HG02884 (cell line): ENCODE measurements around the gene ZBTB16.
"Not testable (repeated sequence)": the region's sequence is repeated elsewhere in the genome, so short reads cannot be mapped to it uniquely, and the experiment has no call there.

ENCODE experiments used
- ATAC-seq: cut with Tn5 transposase; IDR thresholded peaks from one replicate; pipeline ENCODE4 v1.9.1; 2021; ENCODE audit warnings: mild to moderate bottlenecking, moderate library complexity; ENCODE audit not compliant: unreplicated experiment

The ZBTB16 gene

GRCh38 chr11:114040706-114041211 lies 18.8 kb upstream of the ZBTB16 start:
- no peak for ATAC-seq

- no peak for ATAC-seq
These were observed 17.3 kb upstream of the ZBTB16 start for GRCh38 chr11:114042234-114042633.

DNA sequence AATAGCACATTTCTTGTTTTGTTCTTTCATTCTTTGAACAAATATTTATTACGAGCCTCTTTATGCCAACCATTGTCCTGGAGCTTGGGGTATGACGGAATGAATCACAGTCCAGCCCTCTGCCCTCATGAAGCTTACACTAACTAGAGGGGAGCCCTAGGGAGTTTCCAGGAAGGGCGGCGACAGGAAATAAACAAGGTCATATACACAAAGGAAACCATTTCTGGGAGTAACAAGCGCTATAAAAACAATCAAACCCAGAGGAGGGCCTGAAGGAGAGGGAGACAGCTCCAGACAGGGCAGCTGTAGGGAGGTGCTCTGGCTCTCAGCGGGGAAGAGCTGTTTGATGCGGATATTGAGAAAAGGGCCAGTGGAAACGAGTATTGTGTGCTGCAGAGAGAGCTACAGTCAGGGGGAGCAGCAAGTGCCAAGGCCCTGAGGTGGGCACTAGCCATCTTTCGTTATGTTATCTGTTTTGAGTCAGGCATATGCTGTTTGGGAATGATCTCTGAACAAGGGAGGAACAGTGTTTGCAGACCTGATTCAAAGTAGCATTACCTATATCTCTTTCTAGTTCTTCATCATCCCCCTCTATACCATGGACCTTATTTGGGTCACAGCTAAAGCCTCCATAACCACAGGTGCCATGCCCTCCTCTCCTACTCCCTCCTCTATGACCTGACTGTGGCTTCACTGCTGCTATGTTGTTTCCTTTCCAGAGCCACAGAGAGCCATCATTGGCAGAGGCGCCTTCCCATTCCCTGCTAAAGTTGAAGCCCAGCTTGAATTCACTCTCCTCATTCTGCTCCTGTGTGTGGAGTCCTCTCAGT lies 15.3 kb upstream of the ZBTB16 start:
- ATAC-seq: no peak

DNA sequence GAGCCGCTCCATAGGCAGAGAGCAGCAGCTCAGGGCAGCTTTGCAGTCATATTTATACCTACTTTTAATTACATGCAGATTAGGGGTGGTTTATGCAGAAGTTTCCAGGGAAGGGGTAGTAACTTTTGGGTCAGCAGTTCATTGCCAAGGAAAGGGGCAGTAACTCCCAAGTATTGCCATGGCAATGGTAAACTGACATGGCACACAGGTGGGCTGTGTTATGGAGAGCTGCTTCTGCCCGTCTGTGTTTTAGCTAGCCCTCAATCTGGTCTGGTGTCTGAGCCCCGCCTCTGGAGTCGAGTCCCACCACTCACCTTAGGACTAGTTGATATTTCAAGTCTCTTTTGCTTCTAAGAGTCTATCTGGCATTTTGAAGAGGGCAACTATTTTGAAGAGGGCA lies 12.2 kb upstream of the ZBTB16 start:
- no peak for ATAC-seq

- ATAC-seq: no peak
These were observed 10.5 kb upstream of the ZBTB16 start for GRCh38 chr11:114049050-114049449.

DNA sequence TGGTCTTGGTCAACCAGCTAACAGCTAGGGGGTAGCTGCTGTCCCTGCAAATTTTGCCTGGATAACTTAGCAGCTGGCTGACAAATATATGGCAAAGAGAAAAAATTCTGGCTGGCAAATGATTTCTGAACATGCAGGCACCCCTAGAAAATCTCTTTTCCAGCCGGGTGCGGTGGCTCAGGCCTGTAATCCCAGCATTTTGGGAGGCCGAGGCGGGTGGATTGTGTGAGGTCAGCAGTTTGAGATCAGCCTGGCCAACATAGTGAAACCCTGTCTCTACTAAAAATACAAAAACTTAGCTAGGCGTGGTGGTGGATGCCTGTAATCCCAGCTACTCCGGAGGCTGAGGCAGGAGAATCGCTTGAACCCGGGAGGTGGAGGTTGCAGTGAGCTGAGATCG lies 9.7 kb upstream of the ZBTB16 start:
- ATAC-seq: not testable (repeated sequence)

DNA sequence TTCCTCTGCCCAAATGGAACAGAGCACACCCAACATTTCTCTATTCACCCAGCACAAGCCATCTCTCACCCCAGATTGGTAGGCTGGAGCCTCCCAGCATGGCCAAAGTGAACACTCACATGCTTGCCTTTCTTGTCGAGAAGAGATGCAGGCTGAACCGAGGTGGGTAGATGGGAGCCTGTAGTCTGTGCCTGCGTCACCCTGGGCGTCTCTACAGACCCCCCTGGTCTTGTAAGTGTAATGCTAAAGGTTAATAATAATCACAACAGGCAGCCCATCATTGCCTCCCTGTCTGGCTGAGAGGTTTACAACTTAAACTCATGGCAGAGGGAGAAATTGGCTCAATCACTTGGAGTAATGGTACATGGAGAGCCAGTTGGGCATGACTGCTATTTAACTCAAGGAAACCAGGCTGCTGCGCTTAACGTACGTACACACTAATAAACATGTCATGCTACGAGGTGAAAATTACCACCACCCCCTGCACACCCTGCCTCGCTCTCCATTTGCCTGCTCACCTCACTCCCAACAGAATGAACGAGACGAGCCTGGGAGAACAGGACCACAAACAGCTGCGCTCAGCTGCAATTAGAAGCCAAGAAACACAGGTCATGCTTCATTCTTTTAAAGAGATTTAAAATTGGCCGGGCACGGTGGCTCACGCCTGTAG lies 9.1 kb upstream of the ZBTB16 start:
- no peak for ATAC-seq

DNA sequence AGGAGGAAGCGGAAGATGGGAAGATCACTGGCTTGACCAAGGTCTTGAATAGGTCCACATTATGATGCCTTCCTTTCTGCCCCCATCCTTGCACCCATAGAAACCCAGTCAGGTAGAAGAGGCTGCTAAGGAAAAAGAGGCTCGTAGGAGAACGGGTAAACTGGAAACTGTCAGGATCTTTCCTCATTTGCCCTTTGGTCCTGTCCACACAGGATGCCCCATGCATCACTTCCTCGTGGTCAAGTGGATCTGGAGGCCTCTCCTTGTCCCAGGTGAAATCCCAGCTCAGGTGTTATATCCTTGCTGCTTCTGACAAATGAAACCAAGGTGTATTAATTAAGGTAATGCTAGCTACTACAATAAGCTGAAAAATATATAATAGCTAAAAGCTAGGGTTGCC lies 8.0 kb upstream of the ZBTB16 start:
- no peak for ATAC-seq

GRCh38 chr11:114052160-114052559 lies 7.4 kb upstream of the ZBTB16 start:
- no peak for ATAC-seq

DNA sequence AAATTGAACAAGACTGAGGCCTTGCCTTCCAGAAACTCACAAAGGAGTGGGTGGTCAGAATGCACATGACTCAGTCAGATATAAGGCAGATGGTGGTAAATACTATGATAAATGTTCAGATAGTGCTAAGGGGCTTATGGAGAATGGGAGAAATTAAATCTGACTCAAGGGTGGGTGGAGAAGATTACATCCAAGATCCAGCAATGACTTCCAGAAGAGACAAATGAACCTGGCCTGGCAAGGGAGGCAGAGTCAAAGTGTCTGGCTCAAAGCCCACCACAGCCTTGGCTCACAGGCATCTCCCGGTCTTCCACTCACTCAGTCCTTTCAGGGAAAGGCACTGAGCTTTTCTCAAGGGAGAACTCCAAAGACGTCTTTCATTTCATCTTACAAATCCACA lies 6.1 kb upstream of the ZBTB16 start:
- ATAC-seq: no peak

- ATAC-seq: no peak
These were observed 4.7 kb upstream of the ZBTB16 start for GRCh38 chr11:114054806-114055205.

DNA sequence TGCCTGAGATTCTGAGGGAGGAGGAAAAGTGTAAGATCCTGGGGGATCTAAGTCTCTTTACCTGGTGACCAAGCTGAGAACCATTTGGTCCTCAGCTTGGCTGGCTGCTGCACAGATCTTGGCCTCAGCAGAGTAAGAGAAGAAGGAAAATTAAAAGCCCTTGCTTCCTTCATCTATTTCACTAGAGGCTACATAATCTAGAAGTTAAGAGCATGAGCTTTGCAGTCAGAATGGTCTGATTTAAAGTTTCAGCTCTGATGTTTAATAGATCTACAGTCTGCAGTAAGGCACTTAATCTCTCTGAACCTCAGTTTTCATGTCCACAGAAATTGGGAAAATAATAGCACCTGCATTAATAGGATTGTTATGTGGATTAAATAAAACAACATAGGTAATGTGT lies 3.1 kb upstream of the ZBTB16 start:
- ATAC-seq: no peak

DNA sequence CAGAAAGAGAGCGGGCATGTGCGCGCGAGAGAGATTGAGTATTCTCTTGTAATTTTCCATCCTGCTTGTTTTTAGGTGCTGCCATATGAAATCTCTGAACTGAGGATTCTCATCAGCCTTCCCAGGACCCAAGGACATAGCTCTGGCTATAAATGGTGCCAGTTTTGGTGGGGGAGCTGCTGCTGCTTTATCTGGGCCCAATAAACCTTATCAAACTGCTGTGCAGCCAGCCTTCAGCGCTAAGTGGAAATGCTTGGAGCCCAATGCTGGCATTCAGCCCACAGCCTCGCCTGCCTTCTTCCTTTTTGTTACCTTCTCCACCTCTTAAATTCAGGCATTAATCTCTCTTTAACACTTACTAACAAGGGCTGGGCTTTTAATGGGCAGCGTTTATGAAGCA lies 2.4 kb upstream of the ZBTB16 start:
- ATAC-seq: no peak

DNA sequence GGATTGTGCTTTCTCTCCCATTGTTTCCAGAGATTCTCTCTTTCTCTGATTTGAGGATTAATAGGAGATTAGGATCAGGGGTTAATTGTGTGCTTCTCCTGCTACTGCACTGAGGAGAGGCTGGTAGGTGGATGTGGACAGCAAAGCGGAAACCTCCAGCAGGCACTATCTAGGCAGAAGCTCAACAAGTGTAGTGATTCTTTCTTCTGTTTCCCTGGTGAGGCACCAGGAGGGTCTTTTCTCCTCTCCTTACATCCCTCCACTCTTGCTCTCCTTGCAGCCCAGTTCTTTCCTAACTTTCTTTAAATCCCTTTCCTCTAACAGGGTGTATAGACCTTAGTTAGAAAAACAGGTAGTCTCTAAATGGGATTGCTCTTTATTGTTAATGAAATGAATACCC lies 1.9 kb upstream of the ZBTB16 start:
- ATAC-seq: no peak

GRCh38 chr11:114058026-114058706 lies 1.3 kb upstream of the ZBTB16 start:
- no peak for ATAC-seq

DNA sequence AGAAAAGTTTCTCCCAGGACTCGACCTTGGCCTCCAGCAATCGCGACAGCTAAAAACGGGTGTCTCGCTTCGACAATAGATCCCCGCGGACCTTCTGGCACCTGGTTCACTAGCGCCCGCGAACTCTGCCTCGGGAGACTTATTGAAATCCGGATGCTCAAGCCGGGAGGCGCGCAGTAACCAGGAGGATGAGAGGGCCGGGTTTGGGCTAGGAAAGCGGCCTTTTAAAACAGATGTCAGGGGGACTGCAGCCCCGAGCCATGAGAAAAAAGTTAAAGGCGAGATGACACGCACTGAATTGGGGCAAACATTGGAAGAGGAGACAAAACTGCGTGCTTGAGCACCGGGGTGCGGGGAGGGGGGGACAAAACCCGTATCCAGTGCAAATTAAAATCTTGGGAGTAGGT lies 637 bp upstream of the ZBTB16 start:
- no peak for ATAC-seq

- no peak for ATAC-seq
These were observed 477 bp downstream of the ZBTB16 start for GRCh38 chr11:114059984-114060391.

GRCh38 chr11:114060392-114061047 lies 1.0 kb downstream of the ZBTB16 start:
- no peak for ATAC-seq

GRCh38 chr11:114061048-114061680 lies 1.7 kb downstream of the ZBTB16 start:
- ATAC-seq: no peak

DNA sequence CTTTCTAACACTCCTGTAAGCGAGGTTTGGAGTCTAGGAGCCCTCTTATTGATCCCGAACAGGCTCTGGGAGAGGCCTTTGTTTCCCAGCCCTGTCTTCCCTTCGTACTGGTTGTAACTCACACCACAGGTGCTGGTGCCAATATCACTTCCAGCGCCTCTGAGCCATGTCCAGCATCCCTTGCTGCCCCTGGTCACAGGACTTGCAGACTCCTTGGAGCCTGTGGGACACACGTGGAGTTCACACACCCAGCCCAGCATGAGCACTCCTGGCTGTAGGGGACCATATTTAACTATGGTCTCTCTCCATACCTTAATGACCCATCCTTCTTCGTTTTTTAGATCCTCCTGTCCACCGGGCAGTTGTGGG lies 2.2 kb downstream of the ZBTB16 start:
- ATAC-seq: no peak

- ATAC-seq: no peak
These were observed 2.8 kb downstream of the ZBTB16 start for GRCh38 chr11:114062272-114062671.
